ENCODE data around the gene C6orf141.
A peak's percentile ranks its signal among the peaks of the same experiment; 100 is the strongest.

Gene C6orf141

GRCh38 chr6:49540614-49541013 is 9.9 kb upstream of the C6orf141 start:
- no peak for DNase-seq (ENCODE audit: low read depth)

- peak; percentile 88 for DNase-seq (ENCODE audit: low read depth)
Measured at GRCh38 chr6:49541210-49541724, 9.2 kb upstream of the C6orf141 start.

- DNase-seq (ENCODE audit: low read depth): no peak
Measured at GRCh38 chr6:49541936-49542335, 8.5 kb upstream of the C6orf141 start.

- no peak for DNase-seq (ENCODE audit: low read depth)
Measured at GRCh38 chr6:49543087-49543858, 7.2 kb upstream of the C6orf141 start.

GRCh38 chr6:49546331-49546730 is 4.1 kb upstream of the C6orf141 start:
- DNase-seq (ENCODE audit: low read depth): no peak

GRCh38 chr6:49548613-49549304 is 1.7 kb upstream of the C6orf141 start:
- no peak for DNase-seq (ENCODE audit: low read depth)

- no peak for DNase-seq (ENCODE audit: low read depth)
Measured at GRCh38 chr6:49549691-49550491, 577 bp upstream of the C6orf141 start.

GRCh38 chr6:49551078-49551865 is 804 bp downstream of the C6orf141 start:
- DNase-seq (ENCODE audit: low read depth): peak; percentile 42

GRCh38 chr6:49551866-49552129 is 1.3 kb downstream of the C6orf141 start:
- DNase-seq (ENCODE audit: low read depth): no peak

- DNase-seq (ENCODE audit: low read depth): peak; percentile 56
Measured at GRCh38 chr6:49552596-49552995, 2.1 kb downstream of the C6orf141 start.

GRCh38 chr6:49553384-49553783 is 2.9 kb downstream of the C6orf141 start:
- peak; percentile 90 for DNase-seq (ENCODE audit: low read depth)

- DNase-seq (ENCODE audit: low read depth): no peak
Measured at GRCh38 chr6:49555951-49556350, 5.5 kb downstream of the C6orf141 start.

GRCh38 chr6:49556429-49556837 is 6.0 kb downstream of the C6orf141 start:
- DNase-seq (ENCODE audit: low read depth): peak; percentile 85

GRCh38 chr6:49557177-49557576 is 6.7 kb downstream of the C6orf141 start:
- DNase-seq (ENCODE audit: low read depth): no peak

- no peak for DNase-seq (ENCODE audit: low read depth)
Measured at GRCh38 chr6:49558238-49558637, 7.8 kb downstream of the C6orf141 start.

GRCh38 chr6:49563006-49563886 is 12.8 kb downstream of the C6orf141 start:
- DNase-seq (ENCODE audit: low read depth): no peak

GRCh38 chr6:49564552-49564951 is 14.1 kb downstream of the C6orf141 start:
- DNase-seq (ENCODE audit: low read depth): no peak

GRCh38 chr6:49565261-49565660 is 14.8 kb downstream of the C6orf141 start:
- DNase-seq (ENCODE audit: low read depth): no peak

GRCh38 chr6:49565855-49566254 is 15.4 kb downstream of the C6orf141 start:
- peak; percentile 61 for DNase-seq (ENCODE audit: low read depth)

GRCh38 chr6:49570474-49571079 is 20.1 kb downstream of the C6orf141 start:
- DNase-seq (ENCODE audit: low read depth): peak; percentile 67

Data from ELR (cell line).